Testis (tissue), 2 donors: ENCODE measurements around the gene CCDC149.

Experiments used
- POLR2A ChIP-seq: fragments of 450-650 bp; IDR thresholded peaks from one replicate; pipeline ENCODE4 v1.6.1; 2017; ENCODE audit warnings: antibody characterized with exemption, mild to moderate bottlenecking, moderate library complexity
- TF ChIP-seq, protein P1 (sequence below), 3 experiments: fragments of 450-650 bp in 2 of 3; fragments of 200-600 bp in 1 of 3; sonication (generic) in 1 of 3; IDR thresholded peaks; one replicate each; pipeline ENCODE4 v1.5.1; 2016 to 2019; ENCODE audit warnings: antibody characterized with exemption in 3 of 3, mild to moderate bottlenecking in 2 of 3, moderate library complexity in 1 of 3

DNA sequence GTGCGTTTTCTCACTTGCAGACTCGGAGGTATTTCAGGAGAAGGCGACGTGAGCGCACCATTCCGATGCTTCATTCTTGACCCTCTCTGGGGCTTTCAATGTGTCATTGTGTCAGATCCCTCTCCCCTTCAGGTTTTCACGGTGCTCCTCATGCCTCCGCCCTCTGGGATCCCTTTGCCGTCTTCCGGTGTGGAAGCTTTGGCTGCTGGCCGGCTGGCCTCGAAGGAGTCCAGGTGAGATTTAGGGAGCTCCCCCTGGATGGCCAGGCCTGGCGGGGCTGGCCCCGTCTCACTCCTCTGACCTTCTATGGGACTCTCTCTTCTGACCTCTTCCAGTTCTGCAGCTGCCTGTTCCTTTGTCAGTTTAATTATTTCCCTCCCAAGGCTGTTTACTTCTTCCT, 104.6 kb downstream of the CCDC149 start:
- TF ChIP-seq, protein P1, sequence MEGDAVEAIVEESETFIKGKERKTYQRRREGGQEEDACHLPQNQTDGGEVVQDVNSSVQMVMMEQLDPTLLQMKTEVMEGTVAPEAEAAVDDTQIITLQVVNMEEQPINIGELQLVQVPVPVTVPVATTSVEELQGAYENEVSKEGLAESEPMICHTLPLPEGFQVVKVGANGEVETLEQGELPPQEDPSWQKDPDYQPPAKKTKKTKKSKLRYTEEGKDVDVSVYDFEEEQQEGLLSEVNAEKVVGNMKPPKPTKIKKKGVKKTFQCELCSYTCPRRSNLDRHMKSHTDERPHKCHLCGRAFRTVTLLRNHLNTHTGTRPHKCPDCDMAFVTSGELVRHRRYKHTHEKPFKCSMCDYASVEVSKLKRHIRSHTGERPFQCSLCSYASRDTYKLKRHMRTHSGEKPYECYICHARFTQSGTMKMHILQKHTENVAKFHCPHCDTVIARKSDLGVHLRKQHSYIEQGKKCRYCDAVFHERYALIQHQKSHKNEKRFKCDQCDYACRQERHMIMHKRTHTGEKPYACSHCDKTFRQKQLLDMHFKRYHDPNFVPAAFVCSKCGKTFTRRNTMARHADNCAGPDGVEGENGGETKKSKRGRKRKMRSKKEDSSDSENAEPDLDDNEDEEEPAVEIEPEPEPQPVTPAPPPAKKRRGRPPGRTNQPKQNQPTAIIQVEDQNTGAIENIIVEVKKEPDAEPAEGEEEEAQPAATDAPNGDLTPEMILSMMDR (IDR thresholded peaks at IDR 0.05) = no peak
- TF ChIP-seq POLR2A = no peak
